Caco-2 (cell line): ENCODE results near the gene ZNF705A. TPM values are rescaled to one million over a fixed set of nuclear protein-coding genes. Genes with fewer than 3 reads are reported as not detected.
"Not testable (repeated sequence)": the region's sequence is repeated elsewhere in the genome, so short reads cannot be mapped to it uniquely, and the experiment has no call there.

Experiments
- BruUV-seq: library from RNA; stranded (reverse); fragments of 400-500 nt; replicated peaks from 2 replicates; lab custom pipeline; 2021; lab: Mats Ljungman, UMichigan
- CTCF ChIA-PET: fragments of 300-600 bp; sonication (Branson Sonifier 250); formaldehyde crosslinking; loops from one replicate; lab custom pipeline; 2022; ENCODE audit warnings: antibody characterized with exemption; lab: Charles Lee
- POLR2A ChIA-PET: fragments of 300-600 bp; sonication (Branson Sonifier 250); formaldehyde crosslinking; loops from one replicate; lab custom pipeline; 2022; ENCODE audit warnings: antibody characterized with exemption; lab: Charles Lee
- DNase-seq, 2 experiments: peaks; one replicate each; pipeline versions ENCODE4 v3.0.0 to v3.0.0-alpha.2; 2020 to 2022
- H3K27me3 ChIP-seq: replicated peaks from 2 replicates; pipeline ENCODE4 v1.6.0; 2011; ENCODE audit warnings: low read length; ENCODE audit not compliant: control insufficient read depth, insufficient read depth
- H3K36me3 ChIP-seq: 2 replicates; pipeline ENCODE4 v1.5.1; 2011; ENCODE audit warnings: low read length; ENCODE audit not compliant: control insufficient read depth, insufficient read depth
- H3K4me1 ChIP-seq: fragments of 250-450 bp; sonication (Bioruptor Pico); 2 replicates; pipeline ENCODE4 v1.5.1; 2020; ENCODE audit warnings: mild to moderate bottlenecking
- H3K4me3 ChIP-seq: 2 replicates; pipeline ENCODE4 v1.5.1; 2011; ENCODE audit warnings: low read depth, mild to moderate bottlenecking, control low read depth, low read length
- H3K9me3 ChIP-seq: fragments of 250-450 bp; sonication (Bioruptor Pico); 2 replicates; pipeline ENCODE4 v1.5.1; 2020; ENCODE audit warnings: mild to moderate bottlenecking, moderate library complexity
- H3K27ac Mint-ChIP-seq: one replicate; pipeline ENCODE4 v1.8.0; 2022; ENCODE audit warnings: mixed read lengths; ENCODE audit not compliant: unreplicated experiment
- H3K27me3 Mint-ChIP-seq: one replicate; pipeline ENCODE4 v1.8.0; 2022; ENCODE audit warnings: mixed read lengths; ENCODE audit not compliant: insufficient read depth, unreplicated experiment
- H3K36me3 Mint-ChIP-seq: one replicate; pipeline ENCODE4 v1.8.0; 2022; ENCODE audit warnings: mild to moderate bottlenecking, mixed read lengths; ENCODE audit not compliant: insufficient read depth, unreplicated experiment
- H3K4me1 Mint-ChIP-seq: one replicate; pipeline ENCODE4 v1.8.0; 2022; ENCODE audit warnings: low read depth, mixed read lengths; ENCODE audit not compliant: unreplicated experiment
- H3K4me3 Mint-ChIP-seq: one replicate; pipeline ENCODE4 v1.8.0; 2022; ENCODE audit warnings: mild to moderate bottlenecking, moderate library complexity, mixed read lengths; ENCODE audit not compliant: unreplicated experiment
- H3K9me3 Mint-ChIP-seq: one replicate; pipeline ENCODE4 v1.8.0; 2022; ENCODE audit warnings: mixed read lengths; ENCODE audit not compliant: unreplicated experiment
- intact Hi-C: fragments of 100-400 bp; cut with micrococcal nuclease; formaldehyde crosslinking; loops from one replicate; pipeline ENCODE4 v1.10.0; 2022; ENCODE audit not compliant: unreplicated experiment
- total RNA-seq: library from RNA; stranded (reverse); gene quantifications from 2 replicates; pipeline ENCODE4 v1.2.3, GENCODE V29; 2022

Gene ZNF705A
- total RNA-seq, 1 experiment from 2014 or later = not detected

DNA sequence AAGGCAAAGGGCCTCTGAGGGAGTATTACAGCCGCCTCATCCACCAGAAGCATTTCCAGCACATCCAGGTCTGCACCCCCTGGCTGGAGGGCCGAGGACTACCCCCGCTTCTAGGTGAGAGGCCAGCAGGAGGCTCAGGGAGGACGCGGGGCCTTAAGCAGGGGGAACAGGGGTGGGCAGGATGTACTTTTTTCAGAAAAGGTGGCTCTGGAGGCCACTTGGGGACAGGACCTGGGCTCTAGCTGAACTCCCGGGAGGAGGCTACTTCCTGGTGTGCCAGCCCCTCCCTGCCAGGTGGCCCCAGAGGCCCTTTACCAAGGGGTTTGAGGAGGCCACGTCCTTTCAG, 70.9 kb downstream of the ZNF705A start:
- POLR2A ChIA-PET, CTCF ChIA-PET: not testable (repeated sequence)

DNA sequence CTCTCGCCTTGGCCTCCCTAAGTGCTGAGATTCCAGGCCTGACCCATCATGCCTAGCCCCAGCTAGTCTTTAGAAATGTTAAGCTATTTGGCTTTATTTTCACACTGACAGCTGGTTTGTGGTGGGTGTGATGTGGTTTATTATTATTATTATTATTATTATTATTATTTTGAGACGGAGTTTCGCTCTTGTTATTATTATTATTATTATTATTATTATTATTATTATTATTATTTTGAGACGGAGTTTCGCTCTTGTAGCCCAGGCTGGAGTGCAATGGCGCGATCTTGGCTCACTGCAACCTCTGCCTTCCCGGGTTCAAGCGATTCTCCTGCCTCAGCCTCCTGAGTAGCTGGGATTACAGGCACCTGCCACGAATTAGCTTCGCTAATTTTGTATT, 71.8 kb downstream of the ZNF705A start:
- H3K27me3 ChIP-seq, H3K27ac Mint-ChIP-seq, intact Hi-C loops, H3K4me3 ChIP-seq, H3K4me1 Mint-ChIP-seq, CTCF ChIA-PET, POLR2A ChIA-PET, H3K4me1 ChIP-seq, H3K4me3 Mint-ChIP-seq, H3K27me3 Mint-ChIP-seq, H3K36me3 Mint-ChIP-seq, H3K9me3 Mint-ChIP-seq, BruUV-seq, DNase-seq, H3K36me3 ChIP-seq, H3K9me3 ChIP-seq: not testable (repeated sequence)

More for the DNA sequence above, 70.9 kb downstream of the ZNF705A start:
- intact Hi-C loops, H3K27me3 ChIP-seq, H3K36me3 Mint-ChIP-seq, H3K27me3 Mint-ChIP-seq, DNase-seq, H3K4me1 ChIP-seq, H3K9me3 Mint-ChIP-seq, H3K4me1 Mint-ChIP-seq, BruUV-seq, H3K36me3 ChIP-seq, H3K9me3 ChIP-seq, H3K27ac Mint-ChIP-seq: not testable (repeated sequence)
- H3K4me3 ChIP-seq = peak overlapping the region; percentile 2; the same call in 1 of the 2 replicates
- peak overlapping the region; percentile 21 for H3K4me3 Mint-ChIP-seq

DNA sequence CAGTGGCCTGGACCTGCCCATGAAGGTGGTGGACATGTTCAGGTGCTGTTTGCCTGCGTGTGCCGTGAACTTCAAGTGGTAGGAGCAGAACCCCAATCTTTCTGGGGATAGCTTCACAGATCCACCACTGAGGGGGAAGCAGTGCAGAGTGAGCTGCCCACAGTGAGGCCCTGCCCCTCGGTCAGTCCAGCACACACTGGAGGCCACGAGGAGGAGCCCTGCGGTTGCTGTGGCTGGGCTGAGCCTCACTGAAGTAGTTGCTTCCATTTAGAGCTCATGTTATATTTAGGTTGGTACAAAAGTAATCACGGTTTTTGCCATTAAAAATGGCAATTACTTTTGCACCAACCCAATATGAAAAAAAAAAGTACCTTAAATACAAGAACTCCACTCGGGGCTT, 72.7 kb downstream of the ZNF705A start:
- BruUV-seq, H3K4me1 Mint-ChIP-seq, H3K9me3 Mint-ChIP-seq, H3K36me3 Mint-ChIP-seq, POLR2A ChIA-PET, CTCF ChIA-PET, H3K27ac Mint-ChIP-seq, intact Hi-C loops, H3K27me3 Mint-ChIP-seq, DNase-seq, H3K4me1 ChIP-seq, H3K27me3 ChIP-seq, H3K36me3 ChIP-seq, H3K9me3 ChIP-seq, H3K4me3 ChIP-seq, H3K4me3 Mint-ChIP-seq: not testable (repeated sequence)

Other genes with a start within 250 kb of the ZNF705A start
- 2,966 and 3,303 TPM in 2 replicates for gene SLC2A3, start 220.8 kb upstream of the ZNF705A start, total RNA-seq
- gene FOXJ2, start 124.3 kb upstream of the ZNF705A start, total RNA-seq = 18.7 and 19.4 TPM in 2 replicates
- gene C3AR1, start 90.7 kb upstream of the ZNF705A start, total RNA-seq = not detected in 2 replicates
- 49.1 and 50.1 TPM in 2 replicates for gene NECAP1, start 74.7 kb upstream of the ZNF705A start, total RNA-seq
- gene CLEC4A, start 33.4 kb upstream of the ZNF705A start, total RNA-seq = 0.32 and 0.70 TPM in 2 replicates
- 0.14 and 0.34 TPM in 2 replicates for gene FAM90A1, start 70.6 kb downstream of the ZNF705A start, total RNA-seq